ENCODE results near the gene TTC33.

Gene TTC33

DNA sequence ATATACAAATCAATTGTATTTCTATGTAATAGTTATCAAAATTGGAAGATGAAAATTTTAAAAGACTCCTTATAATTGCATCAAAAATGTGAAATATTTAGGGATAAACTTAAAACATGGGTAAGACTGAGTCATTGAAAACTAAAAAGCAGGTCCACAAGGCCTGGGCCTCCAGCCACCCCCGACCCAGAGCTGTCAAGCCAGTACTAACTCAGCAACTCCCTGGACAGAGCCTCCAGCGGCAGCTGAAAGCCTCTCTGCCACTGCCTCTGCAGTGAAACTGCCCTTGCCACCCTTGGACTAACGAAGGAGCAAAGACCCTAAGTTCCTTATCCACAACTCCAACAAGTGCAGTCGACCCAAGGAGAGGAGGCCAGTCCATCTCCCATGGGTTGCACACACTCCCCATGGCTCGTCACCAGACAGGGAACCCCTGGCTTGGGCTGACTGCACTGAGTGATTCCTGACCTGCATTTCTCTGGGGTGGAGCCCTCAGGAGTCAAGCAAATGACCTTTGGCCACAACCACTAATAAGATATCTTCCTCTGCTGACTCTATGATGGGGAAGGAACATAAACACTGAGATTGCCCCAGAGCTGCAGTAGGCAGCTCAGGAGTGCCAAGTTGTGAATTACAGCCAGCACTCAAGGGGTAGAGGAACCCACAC, 55.5 kb downstream of the TTC33 start:
- POLR2A ChIA-PET (ENCODE audit: low non-redundant PET): no interaction called here
- TF ChIP-seq, protein P1, sequence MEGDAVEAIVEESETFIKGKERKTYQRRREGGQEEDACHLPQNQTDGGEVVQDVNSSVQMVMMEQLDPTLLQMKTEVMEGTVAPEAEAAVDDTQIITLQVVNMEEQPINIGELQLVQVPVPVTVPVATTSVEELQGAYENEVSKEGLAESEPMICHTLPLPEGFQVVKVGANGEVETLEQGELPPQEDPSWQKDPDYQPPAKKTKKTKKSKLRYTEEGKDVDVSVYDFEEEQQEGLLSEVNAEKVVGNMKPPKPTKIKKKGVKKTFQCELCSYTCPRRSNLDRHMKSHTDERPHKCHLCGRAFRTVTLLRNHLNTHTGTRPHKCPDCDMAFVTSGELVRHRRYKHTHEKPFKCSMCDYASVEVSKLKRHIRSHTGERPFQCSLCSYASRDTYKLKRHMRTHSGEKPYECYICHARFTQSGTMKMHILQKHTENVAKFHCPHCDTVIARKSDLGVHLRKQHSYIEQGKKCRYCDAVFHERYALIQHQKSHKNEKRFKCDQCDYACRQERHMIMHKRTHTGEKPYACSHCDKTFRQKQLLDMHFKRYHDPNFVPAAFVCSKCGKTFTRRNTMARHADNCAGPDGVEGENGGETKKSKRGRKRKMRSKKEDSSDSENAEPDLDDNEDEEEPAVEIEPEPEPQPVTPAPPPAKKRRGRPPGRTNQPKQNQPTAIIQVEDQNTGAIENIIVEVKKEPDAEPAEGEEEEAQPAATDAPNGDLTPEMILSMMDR (conservative IDR thresholded peaks at IDR 0.05; ENCODE audit: low read depth): no peak
- DNase-seq (ENCODE audit: low spot score): no peak

DNA sequence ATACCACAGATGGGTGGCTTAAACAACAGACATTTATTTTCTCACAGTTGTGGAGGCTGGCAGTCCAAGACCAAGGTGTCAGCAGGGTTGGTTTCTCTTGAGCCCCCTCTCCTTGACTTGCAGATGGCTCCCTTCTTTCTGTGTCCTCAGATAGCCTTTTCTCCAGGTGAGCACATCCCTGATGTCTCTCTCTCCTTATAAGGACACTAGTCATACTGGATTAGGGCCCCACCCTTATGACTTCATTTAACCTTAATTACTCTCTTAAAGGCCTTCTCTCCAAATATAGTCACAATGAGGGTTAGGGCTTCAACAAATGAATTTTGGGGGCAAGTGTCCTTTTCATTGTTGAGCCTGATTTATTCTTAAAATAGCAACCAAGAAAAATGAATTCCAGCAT, 61.3 kb downstream of the TTC33 start:
- TF ChIP-seq, protein P1 (conservative IDR thresholded peaks at IDR 0.05; ENCODE audit: low read depth): no peak
- DNase-seq (ENCODE audit: low spot score): no peak
- POLR2A ChIA-PET (ENCODE audit: low non-redundant PET): no interaction called here
- CTCF ChIA-PET: interaction anchor here (0.7 kb wide), 2 partner anchors 16 to 1329 kb away, joined by 5 to 6 read pairs; no protein-coding TSS in a partner anchor
- no peak overlapping the region for H3K27ac ChIP-seq

More for the DNA sequence above, 55.5 kb downstream of the TTC33 start:
- CTCF ChIA-PET: no interaction called here
- no peak overlapping the region for H3K27ac ChIP-seq

DNA sequence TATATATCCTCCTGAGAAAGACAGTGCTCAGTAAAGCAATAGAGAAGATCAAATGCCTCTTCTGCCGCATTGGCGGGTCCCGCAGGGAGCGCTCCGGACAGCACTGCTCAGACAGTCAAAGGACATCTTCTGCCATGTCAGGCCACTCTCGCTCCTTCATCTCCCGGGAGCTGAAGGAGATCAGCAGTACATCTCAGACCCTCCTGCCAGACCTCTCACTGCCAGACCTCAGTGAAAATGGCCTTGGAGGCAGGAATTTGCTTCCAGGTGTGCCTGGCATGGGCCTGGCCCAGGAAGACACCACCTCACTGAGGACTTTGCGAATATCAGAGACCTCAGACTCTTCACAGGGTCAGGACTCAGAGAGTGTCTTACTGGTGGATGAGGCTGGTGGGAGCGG, 63.9 kb downstream of the TTC33 start:
- DNase-seq (ENCODE audit: low spot score): no peak
- ChIA-PET CTCF (no interaction called here), POLR2A (ENCODE audit: low non-redundant PET) (no interaction called here)
- H3K27ac ChIP-seq: no peak overlapping the region
- TF ChIP-seq, protein P1 (conservative IDR thresholded peaks at IDR 0.05; ENCODE audit: low read depth): no peak

DNA sequence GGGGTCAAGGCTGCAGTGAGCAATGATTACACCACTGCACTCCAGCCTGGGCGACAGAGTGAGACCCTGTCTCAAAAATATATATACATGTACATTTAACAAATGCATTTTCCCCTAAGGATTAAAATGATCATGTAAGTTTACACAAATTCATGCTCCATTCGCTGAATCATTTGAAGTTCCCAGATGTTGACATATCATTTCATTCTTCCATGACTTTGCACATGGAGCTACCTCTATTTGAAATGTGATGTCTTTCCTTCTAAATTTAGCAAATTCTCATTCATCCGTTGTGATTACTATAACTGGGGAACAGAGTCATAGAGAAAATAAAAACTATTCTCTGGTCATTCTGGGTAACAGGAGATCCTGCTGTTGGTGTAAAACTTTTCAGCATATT, 65.5 kb downstream of the TTC33 start:
- no peak overlapping the region for H3K27ac ChIP-seq
- no peak for DNase-seq (ENCODE audit: low spot score)
- TF ChIP-seq, protein P1 (conservative IDR thresholded peaks at IDR 0.05; ENCODE audit: low read depth): no peak
- ChIA-PET CTCF (interaction anchor here (0.5 to 2.9 kb wide), 2 partner anchors 742 to 1197 kb away, joined by 3 to 10 read pairs; no protein-coding TSS in a partner anchor), POLR2A (ENCODE audit: low non-redundant PET) (no interaction called here)

DNA sequence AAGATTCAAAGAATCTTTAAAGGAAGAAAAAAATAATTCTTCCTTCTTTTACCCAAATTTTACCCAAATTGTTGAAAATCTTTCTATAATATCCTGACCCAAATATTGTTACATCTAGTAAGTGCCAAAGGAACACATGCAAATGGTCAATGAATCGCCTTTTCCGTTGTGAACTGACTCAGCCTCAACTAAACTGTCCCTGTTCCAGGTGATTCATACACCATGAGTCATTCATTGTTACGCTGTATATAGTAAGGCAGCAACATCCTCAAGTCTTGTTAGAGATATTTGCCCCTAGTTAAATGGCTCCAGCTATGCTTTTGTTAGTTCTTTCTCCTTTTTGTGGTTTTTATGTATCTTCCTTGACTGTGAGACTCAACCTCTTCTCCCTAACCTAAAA, 66.3 kb downstream of the TTC33 start:
- H3K27ac ChIP-seq: no peak overlapping the region
- POLR2A ChIA-PET (ENCODE audit: low non-redundant PET): no interaction called here
- DNase-seq (ENCODE audit: low spot score): peak; percentile 87
- CTCF ChIA-PET: interaction anchor here (1.0 to 2.9 kb wide), 2 partner anchors 25 to 741 kb away, joined by 3 to 10 read pairs; no protein-coding TSS in a partner anchor
- TF ChIP-seq, protein P1 (conservative IDR thresholded peaks at IDR 0.05; ENCODE audit: low read depth): no peak

DNA sequence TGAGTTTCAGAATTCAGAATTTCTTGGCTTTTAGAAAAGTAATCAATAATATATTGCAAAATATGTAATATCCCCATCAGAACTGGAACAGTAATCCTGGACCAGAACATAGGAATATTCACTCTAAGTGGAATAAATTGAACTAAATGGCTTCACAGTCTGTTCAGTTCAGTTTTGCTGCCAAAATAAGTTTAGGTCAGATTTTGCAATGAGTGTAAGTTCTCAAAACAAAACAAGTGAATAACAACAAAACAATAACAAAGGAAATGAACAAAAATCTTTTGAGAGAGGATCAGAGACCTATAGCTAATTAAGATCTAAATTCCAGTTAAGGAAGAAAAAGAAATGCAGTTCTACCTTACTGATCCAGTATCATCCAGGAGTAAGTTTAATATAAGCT, 66.8 kb downstream of the TTC33 start:
- no peak for DNase-seq (ENCODE audit: low spot score)
- TF ChIP-seq, protein P1 (conservative IDR thresholded peaks at IDR 0.05; ENCODE audit: low read depth): no peak
- H3K27ac ChIP-seq: no peak overlapping the region
- ChIA-PET POLR2A (ENCODE audit: low non-redundant PET) (no interaction called here), CTCF (interaction anchor here (0.6 to 2.9 kb wide), 6 partner anchors 26 to 941 kb away, joined by 3 to 10 read pairs (median 3); no protein-coding TSS in a partner anchor)

Data from RWPE1 (cell line).